ENCODE data around the gene MKS1.

- no peak for TF ChIP-seq ZNF776 (tag by site-specific recombination; IDR thresholded peaks at IDR 0.05; ENCODE audit: borderline replicate concordance)
- no peak for TF ChIP-seq SP7 (tag by site-specific recombination; IDR thresholded peaks at IDR 0.05)
- TF ChIP-seq ZNF140 (tag by site-specific recombination; IDR thresholded peaks at IDR 0.05) = no peak
- TF ChIP-seq HOXA7 (CRISPR knock-in tag; IDR thresholded peaks at IDR 0.05; ENCODE audit: borderline replicate concordance) = no peak
- no peak for TF ChIP-seq ZNF423 (tag by site-specific recombination; IDR thresholded peaks at IDR 0.05)
- TF ChIP-seq YY1 (tag by site-specific recombination; IDR thresholded peaks at IDR 0.05) = no peak
- no peak for TF ChIP-seq ZNF548 (tag by site-specific recombination; IDR thresholded peaks at IDR 0.05)
- TF ChIP-seq ZBTB26 (tag by site-specific recombination; optimal IDR thresholded peaks at IDR 0.05) = no peak
- TF ChIP-seq CTCF (tag by site-specific recombination; IDR thresholded peaks at IDR 0.05) = no peak
- no peak for TF ChIP-seq ZNF433 (tag by site-specific recombination; IDR thresholded peaks at IDR 0.05; ENCODE audit: low read depth)
- TF ChIP-seq GLI2 (tag by site-specific recombination; IDR thresholded peaks at IDR 0.05; ENCODE audit: borderline replicate concordance, low read depth) = no peak
- TF ChIP-seq ZNF830 (tag by site-specific recombination; IDR thresholded peaks at IDR 0.05; ENCODE audit: low read depth) = no peak
Observed at GRCh38 chr17:58205936-58206335, 13.1 kb downstream of the MKS1 start.

Data from HEK293 (cell line).